ENCODE results near the gene P2RY10.
"Not testable (repeated sequence)": the region's sequence is repeated elsewhere in the genome, so short reads cannot be mapped to it uniquely, and the experiment has no call there.

The P2RY10 gene, protein sequence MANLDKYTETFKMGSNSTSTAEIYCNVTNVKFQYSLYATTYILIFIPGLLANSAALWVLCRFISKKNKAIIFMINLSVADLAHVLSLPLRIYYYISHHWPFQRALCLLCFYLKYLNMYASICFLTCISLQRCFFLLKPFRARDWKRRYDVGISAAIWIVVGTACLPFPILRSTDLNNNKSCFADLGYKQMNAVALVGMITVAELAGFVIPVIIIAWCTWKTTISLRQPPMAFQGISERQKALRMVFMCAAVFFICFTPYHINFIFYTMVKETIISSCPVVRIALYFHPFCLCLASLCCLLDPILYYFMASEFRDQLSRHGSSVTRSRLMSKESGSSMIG

GRCh38 chrX:78945186-78945912, at the start of gene P2RY10:
Gene P2RY10 (plus strand): TSS chrX:78945391. CDS start chrX:78960521, 15,130 bp downstream.
- DNase-seq, result no peak

GRCh38 chrX:78922754-78923153, 22.4 kb upstream of the P2RY10 start:
- DNase-seq, result no peak

- DNase-seq, result no peak
These were observed 21.8 kb upstream of the P2RY10 start for GRCh38 chrX:78923198-78924015.

- no peak for DNase-seq
These were observed 13.4 kb upstream of the P2RY10 start for GRCh38 chrX:78931814-78932213.

DNA sequence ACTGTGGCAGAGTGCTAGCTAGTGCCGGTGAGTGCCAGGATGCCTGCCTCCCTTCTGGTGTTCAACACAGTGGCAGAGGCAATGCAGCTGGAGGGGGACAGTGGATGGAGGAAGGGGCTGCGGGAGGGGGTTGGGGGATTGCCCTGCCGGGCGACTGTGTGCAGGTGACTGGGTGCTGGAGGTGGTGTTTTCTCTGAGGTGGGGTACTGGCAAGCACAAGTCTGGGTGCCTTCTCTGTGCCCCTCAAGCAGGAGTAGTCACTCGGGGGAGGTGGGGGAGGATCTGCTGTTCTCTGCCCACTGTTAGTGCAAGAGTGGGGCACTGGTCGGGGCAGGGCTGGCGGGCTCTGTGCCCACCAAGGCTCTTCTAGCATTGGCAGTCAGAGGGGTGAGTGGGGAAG, 10.3 kb upstream of the P2RY10 start:
- DNase-seq, result no peak

DNA sequence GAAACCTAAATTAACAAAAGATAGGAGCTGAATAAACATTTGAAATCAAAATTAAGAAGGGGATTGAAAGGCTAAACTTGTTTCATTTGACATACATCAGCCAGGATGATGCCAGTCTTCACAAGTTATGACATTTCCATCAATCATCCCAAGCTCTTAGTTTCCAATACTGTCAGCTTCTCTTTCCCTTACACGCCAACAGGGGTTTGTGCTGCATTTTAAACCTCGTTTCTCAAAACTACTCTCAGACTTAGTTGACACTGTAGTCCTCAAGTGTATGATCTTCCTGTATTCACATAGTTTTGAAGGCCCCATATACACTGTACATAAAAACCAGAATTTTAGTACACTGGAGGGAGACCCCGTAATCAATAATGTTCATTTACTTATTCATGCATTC, 840 bp upstream of the P2RY10 start:
- no peak for DNase-seq

GRCh38 chrX:78946178-78946931, 1.2 kb downstream of the P2RY10 start:
- DNase-seq, result no peak

- no peak for DNase-seq
These were observed 5.0 kb downstream of the P2RY10 start for GRCh38 chrX:78950009-78950835.

DNA sequence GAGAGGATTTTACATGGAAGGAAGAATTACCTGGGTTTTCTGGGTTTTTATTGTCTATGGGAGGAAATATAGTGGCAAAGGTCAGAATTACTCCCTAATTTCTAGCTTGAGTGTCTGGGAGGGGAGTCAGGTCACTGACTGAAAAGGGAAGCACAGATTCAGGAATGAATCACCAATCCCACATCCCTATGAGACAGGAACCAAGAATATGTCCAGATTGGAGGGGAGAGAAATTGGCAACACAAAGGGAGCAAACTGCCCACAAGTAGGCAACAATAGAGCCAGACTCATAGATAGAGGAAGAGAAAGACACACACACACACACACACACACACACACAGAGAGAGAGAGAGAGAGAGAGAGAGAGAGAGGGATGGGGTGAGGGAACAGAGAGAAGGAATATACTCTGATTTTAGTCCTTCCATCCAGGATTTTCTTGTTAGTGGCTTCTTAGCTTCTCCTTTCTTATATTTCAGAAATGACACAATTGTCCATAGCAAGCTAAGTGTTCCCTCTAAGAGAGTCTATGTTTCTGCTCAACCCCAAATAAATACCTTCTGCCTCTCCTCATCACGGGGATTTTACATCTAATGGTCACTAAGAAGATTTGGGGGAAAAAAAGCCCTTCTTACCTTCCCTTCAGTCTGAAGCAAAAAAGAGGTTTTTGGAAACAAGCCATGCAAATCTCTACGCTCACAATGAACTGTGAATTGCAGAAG, 12.0 kb downstream of the P2RY10 start:
- DNase-seq, result no peak

- no peak for DNase-seq
These were observed 12.6 kb downstream of the P2RY10 start for GRCh38 chrX:78957768-78958130.

DNA sequence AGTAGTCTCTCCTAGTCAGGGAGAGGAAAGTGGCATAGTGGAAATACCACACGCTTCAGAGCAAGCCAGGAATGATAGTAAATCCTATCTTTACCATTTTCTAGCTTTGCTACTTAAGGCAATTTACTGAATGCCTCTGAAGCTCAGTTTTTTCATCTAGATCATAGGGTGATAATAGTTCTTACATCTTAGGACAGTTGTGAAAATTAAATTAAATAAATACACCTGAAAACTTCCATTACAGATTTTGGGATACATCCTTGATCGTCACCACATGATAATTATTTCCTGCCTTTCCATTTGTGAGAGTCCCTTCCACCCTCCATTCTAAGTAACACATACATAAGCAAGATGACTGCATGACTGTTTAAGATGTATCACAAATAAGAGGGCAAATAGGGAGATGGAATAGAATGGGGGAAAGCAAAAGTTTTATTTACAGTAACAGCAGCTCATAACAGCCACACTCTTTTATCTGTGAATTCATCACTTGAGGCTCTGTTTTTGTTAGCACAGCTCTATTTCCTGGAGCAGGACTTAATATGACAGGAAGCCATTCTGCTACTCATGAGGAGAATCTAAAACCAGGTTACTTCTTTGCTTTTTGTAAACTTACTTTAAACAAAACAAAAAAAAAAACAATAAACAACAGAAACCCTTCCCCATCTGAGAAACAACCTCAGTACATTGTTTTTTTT, 13.4 kb downstream of the P2RY10 start:
- no peak for DNase-seq

DNA sequence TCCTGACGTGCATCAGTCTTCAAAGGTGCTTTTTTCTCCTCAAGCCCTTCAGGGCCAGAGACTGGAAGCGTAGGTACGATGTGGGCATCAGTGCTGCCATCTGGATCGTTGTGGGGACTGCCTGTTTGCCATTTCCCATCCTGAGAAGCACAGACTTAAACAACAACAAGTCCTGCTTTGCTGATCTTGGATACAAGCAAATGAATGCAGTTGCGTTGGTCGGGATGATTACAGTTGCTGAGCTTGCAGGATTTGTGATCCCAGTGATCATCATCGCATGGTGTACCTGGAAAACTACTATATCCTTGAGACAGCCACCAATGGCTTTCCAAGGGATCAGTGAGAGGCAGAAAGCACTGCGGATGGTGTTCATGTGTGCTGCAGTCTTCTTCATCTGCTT, 15.7 kb downstream of the P2RY10 start:
- no peak for DNase-seq

DNA sequence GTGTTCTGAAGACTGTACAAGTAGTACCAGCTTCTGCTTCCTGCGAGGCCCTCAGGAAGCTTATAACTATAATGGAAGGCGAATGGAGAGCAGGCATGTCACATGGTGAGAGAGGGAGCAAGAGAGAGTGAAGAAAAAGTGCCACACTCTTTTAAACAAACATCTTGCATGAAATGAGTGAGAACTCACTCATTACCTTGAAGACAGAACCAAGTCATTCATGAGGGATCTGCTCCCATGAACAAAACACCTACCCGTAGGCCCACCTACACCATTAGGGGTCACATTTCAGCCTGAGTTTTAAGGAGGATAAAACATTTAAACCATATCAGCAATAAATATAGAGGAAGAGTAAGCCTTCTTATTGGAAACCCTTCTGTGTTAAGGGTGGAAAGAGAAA, 19.4 kb downstream of the P2RY10 start:
- no peak for DNase-seq

- DNase-seq, result no peak
These were observed 34.7 kb downstream of the P2RY10 start for GRCh38 chrX:78979789-78980464.

- no peak for DNase-seq
These were observed 44.2 kb downstream of the P2RY10 start for GRCh38 chrX:78989349-78989748.

GRCh38 chrX:78997870-78998558, 52.8 kb downstream of the P2RY10 start:
- DNase-seq, result no peak

DNA sequence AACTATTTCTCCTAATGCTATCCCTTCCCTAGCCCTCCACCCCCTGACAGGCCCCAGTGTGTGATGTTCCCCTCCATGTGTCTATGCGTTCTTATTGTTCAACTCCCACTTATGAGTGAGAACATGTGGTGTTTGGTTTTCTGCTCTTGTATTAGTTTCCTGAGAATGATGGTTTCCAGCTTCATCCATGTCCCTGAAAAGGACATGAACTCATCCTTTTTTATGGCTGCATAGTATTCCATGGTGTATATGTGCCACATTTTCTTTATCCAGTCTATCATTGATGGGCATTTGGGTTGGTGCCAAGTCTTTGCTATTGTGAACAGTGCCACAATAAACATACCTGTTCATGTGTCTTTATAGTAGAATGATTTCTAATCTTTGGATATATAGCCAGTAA, 62.3 kb downstream of the P2RY10 start:
- not testable (repeated sequence) for DNase-seq

Measured in DMS153 (cell line).